Activated CD8-positive, alpha-beta T cell treated with anti-CD3 and anti-CD28 coated beads for 36 hours (primary cell): ENCODE measurements around the gene TSPO. TPM values are rescaled to one million over a fixed set of nuclear protein-coding genes. Genes with fewer than 3 reads are reported as not detected.

Experiments
- ATAC-seq: fragments of 200-7000 bp; cut with Tn5 transposase; one replicate; pipeline ENCODE4 v1.10.0; 2021; ENCODE audit warnings: mild to moderate bottlenecking, moderate library complexity
- CTCF ChIA-PET: fragments of 350-600 bp; sonication (Branson Sonifier 250); formaldehyde crosslinking; loops from one replicate; lab custom pipeline; 2021; ENCODE audit warnings: antibody characterized with exemption; lab: Charles Lee
- POLR2A ChIA-PET: fragments of 350-600 bp; sonication (Branson Sonifier 250); formaldehyde crosslinking; loops from one replicate; lab custom pipeline; 2021; ENCODE audit warnings: antibody characterized with exemption; lab: Charles Lee
- DNase-seq: peaks from one replicate; pipeline ENCODE4 v3.0.0-alpha.2; 2020
- H3K27ac Mint-ChIP-seq: one replicate; pipeline ENCODE4 v1.8.0; 2021; ENCODE audit warnings: mild to moderate bottlenecking, mixed read lengths
- H3K27me3 Mint-ChIP-seq: one replicate; pipeline ENCODE4 v1.8.0; 2021; ENCODE audit warnings: mixed read lengths
- H3K36me3 Mint-ChIP-seq: one replicate; pipeline ENCODE4 v1.8.0; 2021; ENCODE audit warnings: low read depth, mixed read lengths
- H3K4me1 Mint-ChIP-seq: one replicate; pipeline ENCODE4 v1.8.0; 2021; ENCODE audit warnings: low read depth, mixed read lengths
- H3K4me3 Mint-ChIP-seq: one replicate; pipeline ENCODE4 v1.8.0; 2021; ENCODE audit warnings: mild to moderate bottlenecking, moderate library complexity, mixed read lengths
- H3K9me3 Mint-ChIP-seq: one replicate; pipeline ENCODE4 v1.8.0; 2021; ENCODE audit warnings: mixed read lengths
- intact Hi-C: fragments of 100-400 bp; cut with micrococcal nuclease; formaldehyde crosslinking; loops from one replicate; pipeline ENCODE4 v1.10.0; 2022
- total RNA-seq, 2 experiments: library from RNA; stranded (reverse); gene quantifications; one replicate each; pipeline ENCODE4 v1.2.3, GENCODE V29; 2021
- TF ChIP-seq, protein P1 (sequence below): fragments of 200-600 bp; IDR thresholded peaks from one replicate; pipeline ENCODE4 v1.8.0; 2022; ENCODE audit warnings: antibody characterized with exemption, mild to moderate bottlenecking

The TSPO gene
- total RNA-seq, 2 experiments from 2014 or later: 94.8 to 103 TPM

DNA sequence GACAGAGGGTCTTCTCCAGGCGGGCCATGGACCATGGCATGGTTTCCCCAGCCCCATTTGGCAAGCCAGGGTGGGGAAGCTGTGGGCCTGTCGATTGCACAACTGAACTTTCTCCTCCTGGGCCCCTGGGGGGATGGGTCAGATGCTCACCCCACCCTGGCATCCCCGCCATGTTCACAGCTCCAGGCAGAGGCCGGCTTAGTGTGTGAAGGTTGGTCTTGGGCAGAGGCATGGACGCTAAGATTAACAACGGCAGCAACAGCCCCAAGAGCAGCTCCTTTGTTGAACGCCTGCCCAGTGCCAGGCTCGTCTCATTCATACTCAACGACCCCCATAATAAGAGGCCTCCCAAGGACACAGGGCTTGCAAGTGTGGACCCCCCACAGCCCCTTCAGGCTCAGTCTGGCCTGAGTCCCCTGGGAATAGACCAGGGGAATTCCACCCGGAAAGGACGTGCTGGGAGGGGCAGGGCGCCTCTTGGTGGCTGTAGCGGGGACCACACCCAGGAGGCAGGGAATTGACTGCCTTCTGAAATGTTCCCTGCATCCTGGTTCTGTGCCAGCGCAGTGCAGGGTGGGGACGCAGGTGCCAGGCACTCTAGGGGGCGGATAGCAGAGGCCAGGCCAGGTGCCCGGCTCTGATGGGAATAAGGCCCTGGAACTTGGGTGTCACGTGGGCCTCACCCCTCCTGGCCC lies 8.3 kb downstream of the TSPO start:
- DNase-seq (no peak), ATAC-seq (no peak)
- Mint-ChIP-seq H3K4me1 (peaks cover 12% of the 10 kb centered on the region), H3K4me3 (no peak overlapping the region), H3K9me3 (no peaks in the 10 kb centered on the region), H3K27ac (no peak overlapping the region), H3K36me3 (no peaks in the 10 kb centered on the region), H3K27me3 (no peaks in the 10 kb centered on the region)
- ChIA-PET POLR2A (no interaction called here), CTCF (no interaction called here)
- TF ChIP-seq, protein P1, sequence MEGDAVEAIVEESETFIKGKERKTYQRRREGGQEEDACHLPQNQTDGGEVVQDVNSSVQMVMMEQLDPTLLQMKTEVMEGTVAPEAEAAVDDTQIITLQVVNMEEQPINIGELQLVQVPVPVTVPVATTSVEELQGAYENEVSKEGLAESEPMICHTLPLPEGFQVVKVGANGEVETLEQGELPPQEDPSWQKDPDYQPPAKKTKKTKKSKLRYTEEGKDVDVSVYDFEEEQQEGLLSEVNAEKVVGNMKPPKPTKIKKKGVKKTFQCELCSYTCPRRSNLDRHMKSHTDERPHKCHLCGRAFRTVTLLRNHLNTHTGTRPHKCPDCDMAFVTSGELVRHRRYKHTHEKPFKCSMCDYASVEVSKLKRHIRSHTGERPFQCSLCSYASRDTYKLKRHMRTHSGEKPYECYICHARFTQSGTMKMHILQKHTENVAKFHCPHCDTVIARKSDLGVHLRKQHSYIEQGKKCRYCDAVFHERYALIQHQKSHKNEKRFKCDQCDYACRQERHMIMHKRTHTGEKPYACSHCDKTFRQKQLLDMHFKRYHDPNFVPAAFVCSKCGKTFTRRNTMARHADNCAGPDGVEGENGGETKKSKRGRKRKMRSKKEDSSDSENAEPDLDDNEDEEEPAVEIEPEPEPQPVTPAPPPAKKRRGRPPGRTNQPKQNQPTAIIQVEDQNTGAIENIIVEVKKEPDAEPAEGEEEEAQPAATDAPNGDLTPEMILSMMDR: no peak
- intact Hi-C loops: no loop called here

DNA sequence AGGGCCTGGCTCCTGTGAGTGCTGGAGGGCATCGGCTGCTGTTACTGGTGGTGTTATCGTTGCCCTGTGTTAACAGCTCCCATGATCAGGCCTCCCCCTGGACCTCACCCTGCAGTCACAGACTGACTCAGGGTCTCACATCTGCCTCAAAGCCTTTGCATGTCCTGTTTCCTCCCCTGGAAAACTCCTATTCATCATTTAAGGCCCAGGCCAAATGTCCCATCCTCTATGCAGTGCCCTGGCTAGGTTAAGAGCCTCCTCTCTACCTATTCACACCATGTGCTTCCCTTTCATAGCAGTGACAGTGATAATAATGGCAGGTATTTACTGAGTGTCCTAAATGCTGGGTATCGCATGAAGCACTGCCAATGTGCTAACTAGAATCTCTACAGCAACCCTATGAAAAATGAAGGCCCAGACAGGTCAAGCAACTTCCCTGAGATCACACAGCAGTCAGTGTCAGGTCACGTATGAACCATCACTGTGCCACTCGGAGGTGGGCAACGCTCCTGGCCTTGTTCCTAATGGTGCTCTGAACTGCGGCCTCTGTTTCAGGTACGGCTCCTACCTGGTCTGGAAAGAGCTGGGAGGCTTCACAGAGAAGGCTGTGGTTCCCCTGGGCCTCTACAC lies 9.3 kb downstream of the TSPO start:
- Mint-ChIP-seq H3K27me3 (no peaks in the 10 kb centered on the region), H3K4me3 (no peak overlapping the region), H3K27ac (no peak overlapping the region), H3K4me1 (peaks cover 6% of the 10 kb centered on the region), H3K36me3 (no peaks in the 10 kb centered on the region), H3K9me3 (no peaks in the 10 kb centered on the region)
- ATAC-seq: no peak
- TF ChIP-seq, protein P1: no peak
- intact Hi-C loops: no loop called here
- CTCF ChIA-PET: no interaction called here
- POLR2A ChIA-PET: no interaction called here
- no peak for DNase-seq

DNA sequence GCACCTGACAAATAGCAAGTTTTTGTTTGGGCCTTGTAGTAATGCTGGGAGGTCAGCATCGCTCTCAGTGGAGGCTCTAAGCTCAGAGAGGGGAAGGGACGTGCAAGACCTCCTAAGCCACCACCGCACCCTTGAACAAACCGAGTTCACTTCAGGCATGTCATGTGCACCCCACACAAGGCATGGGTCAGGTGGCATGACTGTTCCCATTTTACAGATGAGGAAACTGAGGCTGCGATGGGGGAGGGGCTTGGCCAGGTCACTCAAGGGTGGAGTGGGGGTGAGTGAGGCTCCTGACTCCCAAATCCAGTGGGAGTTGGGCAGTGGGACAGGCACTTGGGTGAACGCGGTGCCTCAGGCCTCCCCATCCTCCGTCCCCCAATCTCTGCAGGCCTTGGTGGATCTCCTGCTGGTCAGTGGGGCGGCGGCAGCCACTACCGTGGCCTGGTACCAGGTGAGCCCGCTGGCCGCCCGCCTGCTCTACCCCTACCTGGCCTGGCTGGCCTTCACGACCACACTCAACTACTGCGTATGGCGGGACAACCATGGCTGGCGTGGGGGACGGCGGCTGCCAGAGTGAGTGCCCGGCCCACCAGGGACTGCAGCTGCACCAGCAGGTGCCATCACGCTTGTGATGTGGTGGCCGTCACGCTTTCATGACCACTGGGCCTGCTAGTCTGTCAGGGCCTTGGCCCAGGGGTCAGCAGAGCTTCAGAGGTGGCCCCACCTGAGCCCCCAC lies 11.2 kb downstream of the TSPO start:
- no peaks in the 10 kb centered on the region for H3K36me3 Mint-ChIP-seq
- intact Hi-C loops: no loop called here
- no peaks in the 10 kb centered on the region for H3K4me1 Mint-ChIP-seq
- H3K4me3 Mint-ChIP-seq: no peak overlapping the region
- no peaks in the 10 kb centered on the region for H3K9me3 Mint-ChIP-seq
- POLR2A ChIA-PET: interaction anchor here (1.3 kb wide), 1 partner anchor 10 kb away, joined by 3 read pairs; no protein-coding TSS in a partner anchor
- H3K27me3 Mint-ChIP-seq: no peaks in the 10 kb centered on the region
- no peak for DNase-seq
- no peak for ATAC-seq
- CTCF ChIA-PET: no interaction called here
- TF ChIP-seq, protein P1: no peak
- no peak overlapping the region for H3K27ac Mint-ChIP-seq

DNA sequence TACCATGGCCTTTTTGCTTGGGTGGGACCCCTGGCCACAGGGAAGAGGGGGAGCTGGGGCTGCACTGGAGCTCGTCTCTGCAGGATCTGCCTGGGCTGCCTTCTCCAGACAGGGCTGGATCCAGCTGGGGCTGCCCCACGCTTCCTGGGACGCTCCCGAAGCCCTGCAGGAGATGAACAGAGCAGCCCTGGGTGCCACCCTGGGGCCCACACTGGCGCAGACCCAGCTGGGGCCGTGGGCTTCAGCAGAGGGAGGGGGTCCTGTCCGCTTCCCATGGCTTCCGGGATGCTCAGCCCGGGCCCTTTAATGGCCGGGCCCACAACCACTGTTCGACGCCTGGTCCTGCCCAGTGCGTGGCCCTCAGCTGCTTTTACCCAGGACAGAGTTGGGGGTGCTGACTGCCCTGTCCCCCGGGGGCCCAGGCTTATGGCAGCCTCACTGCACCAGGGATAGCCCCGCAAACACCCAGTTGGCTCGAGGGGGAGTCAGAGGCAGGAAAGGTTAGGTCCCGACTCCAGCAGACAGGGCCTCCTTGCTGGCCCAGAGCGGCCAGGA lies 12.0 kb downstream of the TSPO start:
- Mint-ChIP-seq H3K4me1 (no peaks in the 10 kb centered on the region), H3K9me3 (no peaks in the 10 kb centered on the region), H3K36me3 (no peaks in the 10 kb centered on the region), H3K27ac (no peak overlapping the region), H3K27me3 (no peaks in the 10 kb centered on the region), H3K4me3 (no peak overlapping the region)
- intact Hi-C loops: no loop called here
- TF ChIP-seq, protein P1: no peak
- DNase-seq (no peak), ATAC-seq (no peak)
- ChIA-PET CTCF (no interaction called here), POLR2A (interaction anchor here (1.3 kb wide), 1 partner anchor 11 kb away, joined by 3 read pairs; no protein-coding TSS in a partner anchor)
